GM23338 (cell line): Measurements from ENCODE around the gene RPS19. TPM values are rescaled to one million over a fixed set of nuclear protein-coding genes. Genes with fewer than 3 reads are reported as not detected.

Experiments
- ATAC-seq: fragments of 200-7000 bp; cut with Tn5 transposase; 3 replicates; pipeline ENCODE4 v1.9.1; 2020
- DNase-seq: peaks from one replicate; pipeline ENCODE4 v3.0.0-alpha.2; 2015; ENCODE audit warnings: low spot score
- H2AFZ ChIP-seq: fragments of 200-600 bp; sonication (generic); 2 replicates; pipeline ENCODE4 v1.8.0; 2016; ENCODE audit warnings: antibody characterized with exemption, mild to moderate bottlenecking, moderate library complexity
- H3F3A ChIP-seq: fragments of 200-600 bp; sonication (generic); replicated peaks from 2 replicates; pipeline ENCODE4 v1.8.0; 2017; ENCODE audit warnings: antibody characterized with exemption, mixed run types, low read depth
- H3K27ac ChIP-seq: fragments of 200-600 bp; sonication (generic); 2 replicates; pipeline ENCODE4 v1.6.1; 2016; ENCODE audit warnings: low read depth
- H3K27me3 ChIP-seq: fragments of 200-600 bp; sonication (generic); 2 replicates; pipeline ENCODE4 v1.8.0; 2016; ENCODE audit warnings: mild to moderate bottlenecking, mixed run types, moderate library complexity; ENCODE audit not compliant: insufficient read depth
- H3K36me3 ChIP-seq: fragments of 200-600 bp; sonication (generic); 2 replicates; pipeline ENCODE4 v1.8.0; 2016; ENCODE audit warnings: mild to moderate bottlenecking; ENCODE audit not compliant: insufficient read depth
- H3K4me1 ChIP-seq: fragments of 200-600 bp; sonication (generic); 2 replicates; pipeline ENCODE4 v1.8.0; 2016; ENCODE audit warnings: mild to moderate bottlenecking, moderate library complexity; ENCODE audit not compliant: insufficient read depth
- H3K4me2 ChIP-seq: fragments of 200-600 bp; sonication (generic); 2 replicates; pipeline ENCODE4 v1.7.1; 2017; ENCODE audit warnings: mixed run types
- H3K4me3 ChIP-seq: fragments of 200-600 bp; sonication (generic); 2 replicates; pipeline ENCODE4 v1.6.1; 2016; ENCODE audit warnings: mixed run types
- H3K79me2 ChIP-seq: fragments of 200-600 bp; sonication (generic); replicated peaks from 2 replicates; pipeline ENCODE4 v1.8.0; 2017; ENCODE audit warnings: mild to moderate bottlenecking; ENCODE audit not compliant: insufficient read depth
- H3K9me2 ChIP-seq: fragments of 200-600 bp; sonication (generic); 2 replicates; pipeline ENCODE4 v1.8.0; 2017; ENCODE audit not compliant: insufficient read depth
- H4K20me1 ChIP-seq: fragments of 200-600 bp; sonication (generic); replicated peaks from 2 replicates; pipeline ENCODE4 v1.8.0; 2017; ENCODE audit warnings: mild to moderate bottlenecking; ENCODE audit not compliant: insufficient read depth
- H3K27ac Mint-ChIP-seq: 2 replicates; pipeline ENCODE4 v1.8.0; 2020; ENCODE audit warnings: inconsistent platforms, mild to moderate bottlenecking, moderate library complexity, mixed read lengths
- H3K27me3 Mint-ChIP-seq: 3 replicates; pipeline ENCODE4 v1.8.0; 2022; ENCODE audit warnings: low read depth, mild to moderate bottlenecking, moderate library complexity, mixed read lengths, inconsistent platforms; ENCODE audit not compliant: insufficient read depth, poor library complexity
- H3K36me3 Mint-ChIP-seq: 3 replicates; pipeline ENCODE4 v1.8.0; 2021; ENCODE audit warnings: low read depth, mild to moderate bottlenecking, inconsistent platforms, moderate library complexity, mixed read lengths
- H3K4me1 Mint-ChIP-seq: 3 replicates; pipeline ENCODE4 v1.8.0; 2020; ENCODE audit warnings: mild to moderate bottlenecking, inconsistent platforms, mixed read lengths
- H3K4me3 Mint-ChIP-seq: 3 replicates; pipeline ENCODE4 v1.8.0; 2021; ENCODE audit warnings: moderate library complexity, mild to moderate bottlenecking, inconsistent platforms, mixed read lengths
- H3K9me3 Mint-ChIP-seq: 3 replicates; pipeline ENCODE4 v1.8.0; 2020; ENCODE audit warnings: moderate library complexity, mild to moderate bottlenecking, inconsistent platforms, mixed read lengths
- CREB1 ChIP-seq: fragments of 250-450 bp; sonication (Bioruptor Pico); IDR thresholded peaks from 2 replicates; pipeline ENCODE4 v1.5.0; 2020; ENCODE audit warnings: low read depth, mild to moderate bottlenecking, moderate library complexity
- CTCF ChIP-seq, 2 experiments: fragments of 200-600 bp in 1 of 2; sonication (generic) in 1 of 2; conservative IDR thresholded peaks; 2 replicates each; pipeline versions ENCODE4 v1.5.1 to v1.6.1; 2016 to 2017; ENCODE audit warnings: antibody characterized with exemption in 2 of 2, low read depth in 2 of 2, mild to moderate bottlenecking in 2 of 2, moderate library complexity in 1 of 2
- ETS1 ChIP-seq: IDR thresholded peaks from 2 replicates; pipeline ENCODE4 v1.6.1; 2016; ENCODE audit warnings: antibody characterized with exemption
- EZH2 ChIP-seq: fragments of 200-600 bp; sonication (generic); IDR thresholded peaks from one replicate; pipeline ENCODE4 v1.8.0; 2017; ENCODE audit warnings: antibody characterized with exemption, mild to moderate bottlenecking, low read depth; ENCODE audit not compliant: unreplicated experiment
- EZH2phosphoT487 ChIP-seq: fragments of 200-600 bp; sonication (generic); IDR thresholded peaks from one replicate; pipeline ENCODE4 v1.8.1; 2018; ENCODE audit warnings: antibody characterized with exemption; ENCODE audit not compliant: unreplicated experiment
- JUNB ChIP-seq: IDR thresholded peaks from one replicate; pipeline ENCODE4 v1.6.1; 2016; ENCODE audit warnings: antibody characterized with exemption; ENCODE audit not compliant: unreplicated experiment
- NANOG ChIP-seq: IDR thresholded peaks from 2 replicates; pipeline ENCODE4 v1.6.1; 2016; ENCODE audit warnings: antibody characterized with exemption, borderline replicate concordance
- POLR2AphosphoS5 ChIP-seq: IDR thresholded peaks from 2 replicates; pipeline ENCODE4 v1.6.1; 2016; ENCODE audit warnings: antibody characterized with exemption, low read depth
- REST ChIP-seq: IDR thresholded peaks from one replicate; pipeline ENCODE4 v1.6.1; 2018; ENCODE audit warnings: antibody characterized with exemption; ENCODE audit not compliant: unreplicated experiment
- STAT1 ChIP-seq: IDR thresholded peaks from one replicate; pipeline ENCODE4 v1.6.1; 2016; ENCODE audit warnings: antibody characterized with exemption; ENCODE audit not compliant: unreplicated experiment
- ZNF114 ChIP-seq: fragments of 250-450 bp; sonication (Bioruptor Pico); IDR thresholded peaks from 2 replicates; pipeline ENCODE4 v1.5.0; 2020; ENCODE audit warnings: mild to moderate bottlenecking, moderate library complexity
- ZNF331 ChIP-seq: fragments of 250-450 bp; sonication (Bioruptor Pico); IDR thresholded peaks from 2 replicates; pipeline ENCODE4 v1.5.0; 2020; ENCODE audit warnings: low read depth, mild to moderate bottlenecking, moderate library complexity
- ZNF462 ChIP-seq: fragments of 250-450 bp; sonication (Bioruptor Pico); IDR thresholded peaks from 2 replicates; pipeline ENCODE4 v1.5.0; 2020; ENCODE audit warnings: mild to moderate bottlenecking, moderate library complexity
- polyA plus RNA-seq: library from polyadenylated mRNA; unstranded; fragments of >200 nt; fragmentation: Nextera tagmentation; extraction: Ambion mirVana; gene quantifications from 2 replicates; pipeline ENCODE4 v1.2.1, GENCODE V29; 2016
- total RNA-seq: library from RNA; depleted of rRNA; stranded (reverse); fragments of >200 nt; shearing (Covaris generic); gene quantifications from 2 replicates; pipeline ENCODE4 v1.2.3, GENCODE V29; 2014

RPS19 gene
- total and polyA plus RNA-seq, 2 experiments from 2014 or later, result 1,798 to 4,073 TPM

- H3K9me3 Mint-ChIP-seq, result 0 out of 3 replicates have a peak, but pooled peaks cover 3% of the 10 kb centered on the region
- Histone ChIP-seq H3K9me2 (no peaks in the 10 kb centered on the region), H3K36me3 (no peaks in the 10 kb centered on the region), H3F3A (no peaks in the 10 kb centered on the region), H3K4me3 (no peak overlapping the region), H4K20me1 (no peaks in the 10 kb centered on the region), H2AFZ (no peak overlapping the region), H3K79me2 (no peaks in the 10 kb centered on the region), H3K27ac (no peak overlapping the region), H3K4me2 (no peak overlapping the region), H3K4me1 (peaks cover 12% of the 10 kb centered on the region; the same call in 1 of the 2 replicates), H3K27me3 (no peaks in the 10 kb centered on the region)
- no peak overlapping the region for H3K27ac Mint-ChIP-seq
- DNase-seq (no peak), ATAC-seq (no peak)
- H3K4me1 Mint-ChIP-seq, result peaks cover 12% of the 10 kb centered on the region
- no peak for TF ChIP-seq CTCF (conservative IDR thresholded peaks at IDR 0.05; ENCODE audit: low read depth in 2 of 2)
- TF ChIP-seq JUNB, result no peak
- no peak for TF ChIP-seq ZNF114 (CRISPR knock-in tag)
- no peak for TF ChIP-seq REST
- TF ChIP-seq EZH2, result no peak
- TF ChIP-seq ETS1, result no peak
- TF ChIP-seq ZNF462, result no peak
- TF ChIP-seq NANOG, result no peak
- no peak for TF ChIP-seq CREB1
- no peak for TF ChIP-seq STAT1
- no peak for TF ChIP-seq EZH2phosphoT487
- TF ChIP-seq POLR2AphosphoS5, result no peak
- TF ChIP-seq ZNF331 (CRISPR knock-in tag), result no peak
- peaks cover 12% of the 10 kb centered on the region for H3K27me3 Mint-ChIP-seq
- no peak overlapping the region for H3K4me3 Mint-ChIP-seq
- no peaks in the 10 kb centered on the region for H3K36me3 Mint-ChIP-seq
Measured at GRCh38 chr19:41850381-41850780, 9.7 kb upstream of the RPS19 start.
